Ishikawa (cell line): ENCODE results near the gene ADH4.

Source experiments
- CEBPB ChIP-seq: IDR thresholded peaks from 2 replicates; pipeline ENCODE4 v1.6.1; 2012
- CREB1 ChIP-seq: IDR thresholded peaks from 2 replicates; pipeline ENCODE4 v1.6.1; 2012; ENCODE audit warnings: low read depth
- EGR1 ChIP-seq: IDR thresholded peaks from 2 replicates; pipeline ENCODE4 v1.6.1; 2012
- EP300 ChIP-seq: IDR thresholded peaks from 2 replicates; pipeline ENCODE4 v1.6.1; 2012; ENCODE audit warnings: borderline replicate concordance
- FOXM1 ChIP-seq: IDR thresholded peaks from 2 replicates; pipeline ENCODE4 v1.6.1; 2012; ENCODE audit warnings: low read depth, borderline replicate concordance
- MAX ChIP-seq: IDR thresholded peaks from 2 replicates; pipeline ENCODE4 v1.6.1; 2012
- NFIC ChIP-seq: IDR thresholded peaks from 2 replicates; pipeline ENCODE4 v1.6.1; 2012
- RAD21 ChIP-seq: IDR thresholded peaks from 2 replicates; pipeline ENCODE4 v1.6.1; 2012; ENCODE audit warnings: low read depth
- REST ChIP-seq: IDR thresholded peaks from 2 replicates; pipeline ENCODE4 v1.6.1; 2012; ENCODE audit warnings: low read depth, mild to moderate bottlenecking
- TAF1 ChIP-seq: IDR thresholded peaks from 2 replicates; pipeline ENCODE4 v1.6.1; 2012; ENCODE audit warnings: low read depth, mild to moderate bottlenecking
- TCF12 ChIP-seq: IDR thresholded peaks from 2 replicates; pipeline ENCODE4 v1.6.1; 2012; ENCODE audit warnings: low read depth
- TEAD4 ChIP-seq: IDR thresholded peaks from 2 replicates; pipeline ENCODE4 v1.6.1; 2012
- USF1 ChIP-seq: IDR thresholded peaks from 2 replicates; pipeline ENCODE4 v1.6.1; 2012
- YY1 ChIP-seq: IDR thresholded peaks from 2 replicates; pipeline ENCODE4 v1.6.1; 2012; ENCODE audit warnings: low read depth
- ZBTB7A ChIP-seq: IDR thresholded peaks from 2 replicates; pipeline ENCODE4 v1.6.1; 2012; ENCODE audit warnings: low read depth

Gene ADH4

GRCh38 chr4:99100876-99101275, 43.2 kb downstream of the ADH4 start:
- TF ChIP-seq EGR1 (no peak), FOXM1 (no peak), CEBPB (no peak), CREB1 (no peak), TAF1 (no peak), USF1 (no peak), YY1 (no peak), RAD21 (no peak), TCF12 (no peak)

- TF ChIP-seq EGR1 (no peak), REST (no peak), RAD21 (no peak), YY1 (no peak), TCF12 (no peak), EP300 (no peak)
Measured at GRCh38 chr4:99099311-99099710, 44.8 kb downstream of the ADH4 start.

- TF ChIP-seq REST = no peak
- TF ChIP-seq ZBTB7A = no peak
- no peak for TF ChIP-seq RAD21
- TF ChIP-seq EP300 = no peak
- TF ChIP-seq MAX = no peak
- TF ChIP-seq TAF1 = no peak
- TF ChIP-seq EGR1 = no peak
- TF ChIP-seq FOXM1 = no peak
- TF ChIP-seq TCF12 = no peak
- no peak for TF ChIP-seq NFIC
- no peak for TF ChIP-seq YY1
- TF ChIP-seq CREB1 = no peak
- no peak for TF ChIP-seq CEBPB
- TF ChIP-seq TEAD4 = no peak
- TF ChIP-seq USF1 = no peak
Measured at GRCh38 chr4:99091216-99091575, 52.9 kb downstream of the ADH4 start.

- no peak for TF ChIP-seq CREB1
- no peak for TF ChIP-seq CEBPB
- TF ChIP-seq EP300 = no peak
- no peak for TF ChIP-seq YY1
- TF ChIP-seq RAD21 = no peak
- TF ChIP-seq TEAD4 = no peak
- TF ChIP-seq NFIC = no peak
- no peak for TF ChIP-seq EGR1
- TF ChIP-seq ZBTB7A = no peak
- TF ChIP-seq REST = no peak
Measured at GRCh38 chr4:99090481-99091215, 53.4 kb downstream of the ADH4 start.
